Ishikawa (cell line): ENCODE measurements around the gene CAMTA1.

Experiments used
- CEBPB ChIP-seq: IDR thresholded peaks from 2 replicates; pipeline ENCODE4 v1.6.1; 2012
- CREB1 ChIP-seq: IDR thresholded peaks from 2 replicates; pipeline ENCODE4 v1.6.1; 2012; ENCODE audit warnings: low read depth
- EGR1 ChIP-seq: IDR thresholded peaks from 2 replicates; pipeline ENCODE4 v1.6.1; 2012
- EP300 ChIP-seq: IDR thresholded peaks from 2 replicates; pipeline ENCODE4 v1.6.1; 2012; ENCODE audit warnings: borderline replicate concordance
- FOXM1 ChIP-seq: IDR thresholded peaks from 2 replicates; pipeline ENCODE4 v1.6.1; 2012; ENCODE audit warnings: low read depth, borderline replicate concordance
- MAX ChIP-seq: IDR thresholded peaks from 2 replicates; pipeline ENCODE4 v1.6.1; 2012
- NFIC ChIP-seq: IDR thresholded peaks from 2 replicates; pipeline ENCODE4 v1.6.1; 2012
- RAD21 ChIP-seq: IDR thresholded peaks from 2 replicates; pipeline ENCODE4 v1.6.1; 2012; ENCODE audit warnings: low read depth
- TAF1 ChIP-seq: IDR thresholded peaks from 2 replicates; pipeline ENCODE4 v1.6.1; 2012; ENCODE audit warnings: low read depth, mild to moderate bottlenecking
- TCF12 ChIP-seq: IDR thresholded peaks from 2 replicates; pipeline ENCODE4 v1.6.1; 2012; ENCODE audit warnings: low read depth
- TEAD4 ChIP-seq: IDR thresholded peaks from 2 replicates; pipeline ENCODE4 v1.6.1; 2012
- USF1 ChIP-seq: IDR thresholded peaks from 2 replicates; pipeline ENCODE4 v1.6.1; 2012
- YY1 ChIP-seq: IDR thresholded peaks from 2 replicates; pipeline ENCODE4 v1.6.1; 2012; ENCODE audit warnings: low read depth
- ZBTB7A ChIP-seq: IDR thresholded peaks from 2 replicates; pipeline ENCODE4 v1.6.1; 2012; ENCODE audit warnings: low read depth
- TF ChIP-seq, protein P1 (sequence below): IDR thresholded peaks from 2 replicates; pipeline ENCODE4 v1.6.1; 2012; ENCODE audit warnings: low read depth, mild to moderate bottlenecking

Gene CAMTA1

DNA sequence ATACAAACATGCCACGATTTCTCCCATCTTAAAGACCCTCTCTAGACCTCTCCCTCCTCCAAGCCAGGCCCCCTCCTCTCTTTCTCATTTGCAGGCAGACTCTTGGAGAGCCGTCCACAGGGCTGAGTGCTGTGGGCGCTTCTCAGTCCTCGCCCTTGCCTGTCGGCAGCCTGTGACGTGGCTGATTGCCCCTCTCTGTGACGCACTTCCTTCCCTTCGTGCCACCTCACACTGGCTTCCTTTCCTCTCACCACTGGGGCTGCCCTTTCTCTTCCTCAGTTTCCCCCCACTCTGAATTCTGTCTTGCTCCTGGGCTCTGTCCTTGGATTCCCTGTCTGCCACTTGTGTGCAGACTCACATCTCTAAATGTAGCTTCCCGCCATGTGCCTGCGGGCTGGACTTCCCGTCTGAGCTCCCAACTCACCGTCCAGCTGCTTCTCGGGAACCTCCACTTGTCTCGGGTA, 227.2 kb downstream of the CAMTA1 start:
- no peak for TF ChIP-seq RAD21
- TF ChIP-seq EGR1 = no peak
- no peak for TF ChIP-seq NFIC
- no peak for TF ChIP-seq ZBTB7A
- no peak for TF ChIP-seq FOXM1
- no peak for TF ChIP-seq USF1
- TF ChIP-seq CREB1 = no peak
- TF ChIP-seq YY1 = no peak
- TF ChIP-seq, protein P1, sequence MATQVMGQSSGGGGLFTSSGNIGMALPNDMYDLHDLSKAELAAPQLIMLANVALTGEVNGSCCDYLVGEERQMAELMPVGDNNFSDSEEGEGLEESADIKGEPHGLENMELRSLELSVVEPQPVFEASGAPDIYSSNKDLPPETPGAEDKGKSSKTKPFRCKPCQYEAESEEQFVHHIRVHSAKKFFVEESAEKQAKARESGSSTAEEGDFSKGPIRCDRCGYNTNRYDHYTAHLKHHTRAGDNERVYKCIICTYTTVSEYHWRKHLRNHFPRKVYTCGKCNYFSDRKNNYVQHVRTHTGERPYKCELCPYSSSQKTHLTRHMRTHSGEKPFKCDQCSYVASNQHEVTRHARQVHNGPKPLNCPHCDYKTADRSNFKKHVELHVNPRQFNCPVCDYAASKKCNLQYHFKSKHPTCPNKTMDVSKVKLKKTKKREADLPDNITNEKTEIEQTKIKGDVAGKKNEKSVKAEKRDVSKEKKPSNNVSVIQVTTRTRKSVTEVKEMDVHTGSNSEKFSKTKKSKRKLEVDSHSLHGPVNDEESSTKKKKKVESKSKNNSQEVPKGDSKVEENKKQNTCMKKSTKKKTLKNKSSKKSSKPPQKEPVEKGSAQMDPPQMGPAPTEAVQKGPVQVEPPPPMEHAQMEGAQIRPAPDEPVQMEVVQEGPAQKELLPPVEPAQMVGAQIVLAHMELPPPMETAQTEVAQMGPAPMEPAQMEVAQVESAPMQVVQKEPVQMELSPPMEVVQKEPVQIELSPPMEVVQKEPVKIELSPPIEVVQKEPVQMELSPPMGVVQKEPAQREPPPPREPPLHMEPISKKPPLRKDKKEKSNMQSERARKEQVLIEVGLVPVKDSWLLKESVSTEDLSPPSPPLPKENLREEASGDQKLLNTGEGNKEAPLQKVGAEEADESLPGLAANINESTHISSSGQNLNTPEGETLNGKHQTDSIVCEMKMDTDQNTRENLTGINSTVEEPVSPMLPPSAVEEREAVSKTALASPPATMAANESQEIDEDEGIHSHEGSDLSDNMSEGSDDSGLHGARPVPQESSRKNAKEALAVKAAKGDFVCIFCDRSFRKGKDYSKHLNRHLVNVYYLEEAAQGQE = no peak
- no peak for TF ChIP-seq TAF1
- TF ChIP-seq CEBPB = no peak
- no peak for TF ChIP-seq EP300
- TF ChIP-seq TEAD4 = no peak
- TF ChIP-seq TCF12 = no peak
- TF ChIP-seq MAX = no peak

DNA sequence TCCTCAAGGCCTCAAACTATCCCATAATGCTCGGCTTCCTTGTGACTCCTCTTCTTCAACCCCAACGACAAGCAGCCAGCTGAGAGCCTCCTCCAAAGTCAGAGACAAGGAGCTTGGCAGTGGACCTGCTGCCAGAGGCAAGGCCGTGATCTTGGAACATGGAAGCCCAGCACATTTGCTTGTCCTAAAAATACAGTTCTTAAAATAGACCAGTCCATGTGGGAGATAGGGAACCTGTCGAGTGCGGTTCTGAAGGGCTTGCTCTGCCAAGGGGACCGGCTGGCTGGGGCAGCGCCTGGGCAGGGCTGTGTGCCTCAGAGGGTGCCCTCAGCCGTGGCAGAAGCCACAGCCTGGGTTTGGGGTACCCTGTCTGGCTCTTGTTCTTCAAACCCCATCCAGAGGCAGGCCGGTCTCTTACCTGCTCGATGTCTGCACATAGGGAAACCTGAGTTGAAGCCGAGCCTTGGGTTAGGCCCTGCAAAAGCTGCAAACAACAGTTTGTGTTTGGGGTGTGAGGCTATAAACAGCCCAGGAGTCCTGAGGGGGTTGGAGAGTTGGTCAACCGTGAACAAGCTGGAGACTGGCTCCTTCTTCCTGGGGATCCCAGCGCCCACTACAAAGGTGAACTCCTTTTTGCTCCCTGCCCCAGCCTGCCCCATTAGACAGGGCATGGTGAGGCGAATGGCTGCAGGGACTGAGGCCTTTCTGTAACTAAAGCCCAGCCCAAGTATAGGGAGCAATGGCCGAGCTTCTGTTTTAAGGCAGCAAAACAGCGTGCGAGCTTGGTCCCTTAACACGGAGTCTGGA, 228.8 kb downstream of the CAMTA1 start:
- TF ChIP-seq CREB1 (no peak), YY1 (no peak), CEBPB (no peak), RAD21 (no peak), TCF12 (no peak), TEAD4 (no peak), USF1 (no peak), EGR1 (no peak), MAX (no peak), ZBTB7A (no peak), EP300 (no peak), FOXM1 (no peak), TAF1 (no peak), NFIC (no peak)
- TF ChIP-seq, protein P1 = no peak

- TF ChIP-seq USF1 = no peak
- no peak for TF ChIP-seq TCF12
- no peak for TF ChIP-seq CEBPB
- TF ChIP-seq FOXM1 = no peak
- TF ChIP-seq EGR1 = no peak
- TF ChIP-seq, protein P1 = no peak
- TF ChIP-seq TEAD4 = no peak
- TF ChIP-seq YY1 = no peak
These were observed 229.3 kb downstream of the CAMTA1 start for GRCh38 chr1:7014640-7014930.

DNA sequence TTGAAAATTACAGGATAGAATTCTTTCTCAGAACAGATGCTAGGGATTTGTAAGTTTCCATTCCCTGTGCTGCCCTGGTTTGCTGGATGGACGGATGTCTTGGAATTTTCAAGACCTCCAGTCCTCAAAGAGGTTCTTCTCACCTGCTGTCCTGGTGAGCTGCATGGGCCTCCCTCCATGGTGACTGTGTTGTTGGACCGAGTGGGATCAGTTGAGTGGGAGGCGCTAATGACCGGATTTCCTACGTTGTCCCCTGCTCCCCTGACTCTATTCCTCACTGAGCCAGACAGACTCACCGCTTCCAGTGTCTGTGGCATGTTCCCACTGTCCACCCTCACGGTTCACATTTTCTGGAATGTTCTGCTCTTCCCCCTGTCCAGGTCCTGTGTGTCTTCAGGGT, 229.8 kb downstream of the CAMTA1 start:
- TF ChIP-seq TCF12 (no peak), USF1 (no peak), YY1 (no peak), RAD21 (no peak), EP300 (no peak), MAX (no peak), FOXM1 (no peak)
